ENCODE results near the gene FMN1. TPM values are rescaled to one million over a fixed set of nuclear protein-coding genes. Genes with fewer than 3 reads are reported as not detected.

Gene FMN1
- total and polyA plus RNA-seq, 10 of the 15 experiments (the other 5 are each of a cell fraction or from before 2014, with no cell fraction given): 0.05 to 0.16 (median 0.08) TPM; not detected in 4

DNA sequence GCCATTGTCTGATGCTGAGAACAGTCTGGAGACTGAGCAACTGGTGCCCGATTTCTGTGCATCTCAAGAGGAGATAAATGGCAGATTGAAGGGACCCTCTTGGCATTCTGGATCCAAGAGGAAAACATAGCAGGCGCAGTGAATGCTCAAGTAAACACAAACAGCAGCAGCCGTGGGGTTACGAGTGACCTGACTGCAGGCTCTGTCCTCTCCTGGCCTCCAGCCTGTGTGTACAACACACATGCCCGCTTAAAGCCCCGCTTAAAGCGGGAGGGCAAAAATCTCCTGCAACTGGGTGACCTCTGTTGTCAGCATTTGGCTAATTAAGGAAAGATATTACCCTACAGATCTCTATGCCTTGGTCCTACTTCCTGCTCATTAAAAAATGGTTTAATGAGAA is 356.2 kb downstream of the FMN1 start:
- H3K9ac ChIP-seq (ENCODE audit: control insufficient read depth, insufficient read depth, low read length): no peak overlapping the region
- no peaks in the 10 kb centered on the region for H3K79me2 ChIP-seq (ENCODE audit: control insufficient read depth, insufficient read depth, low read length)
- intact Hi-C loops (cut with micrococcal nuclease; ENCODE audit: unreplicated experiment) (no loop called here), in situ Hi-C loops (cut with MboI) (no loop called here)
- no peaks in the 10 kb centered on the region for H3K36me3 ChIP-seq (ENCODE audit: control insufficient read depth in 2 of 2, insufficient read depth in 2 of 2, low read length in 1 of 2)
- no peaks in the 10 kb centered on the region for H4K20me1 ChIP-seq (ENCODE audit: control insufficient read depth, insufficient read depth)
- RAD21 ChIA-PET (ENCODE audit: unreplicated experiment): no interaction called here
- H3K4me1 ChIP-seq (ENCODE audit: control insufficient read depth, insufficient read depth, low read length): peaks cover 6% of the 10 kb centered on the region; the same call in 1 of the 2 replicates
- SMC1A ChIA-PET (ENCODE audit: uncharacterized antibody, unreplicated experiment): no interaction called here
- H2AFZ ChIP-seq (ENCODE audit: control insufficient read depth, low read depth, low read length): no peak overlapping the region
- peaks cover 2 to 3% of the 10 kb centered on the region in 2 experiments; a peak in 1 of 4 replicates for H3K27me3 ChIP-seq (replicated peaks in 1 of 2; ENCODE audit: control insufficient read depth in 2 of 2, insufficient read depth in 2 of 2, low read length in 1 of 2)
- DNase-seq (ENCODE audit: low read depth, low spot score): no peak
- TF ChIP-seq, protein P1, sequence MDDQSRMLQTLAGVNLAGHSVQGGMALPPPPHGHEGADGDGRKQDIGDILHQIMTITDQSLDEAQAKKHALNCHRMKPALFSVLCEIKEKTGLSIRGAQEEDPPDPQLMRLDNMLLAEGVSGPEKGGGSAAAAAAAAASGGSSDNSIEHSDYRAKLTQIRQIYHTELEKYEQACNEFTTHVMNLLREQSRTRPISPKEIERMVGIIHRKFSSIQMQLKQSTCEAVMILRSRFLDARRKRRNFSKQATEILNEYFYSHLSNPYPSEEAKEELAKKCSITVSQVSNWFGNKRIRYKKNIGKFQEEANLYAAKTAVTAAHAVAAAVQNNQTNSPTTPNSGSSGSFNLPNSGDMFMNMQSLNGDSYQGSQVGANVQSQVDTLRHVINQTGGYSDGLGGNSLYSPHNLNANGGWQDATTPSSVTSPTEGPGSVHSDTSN (IDR thresholded peaks at IDR 0.05; ENCODE audit: insufficient replicate concordance, low read depth, low read length): no peak
- no peak for TF ChIP-seq EED (IDR thresholded peaks at IDR 0.05; ENCODE audit: low read depth)
- no peak for TF ChIP-seq MYC (IDR thresholded peaks at IDR 0.05; ENCODE audit: insufficient read depth, insufficient read length, insufficient replicate concordance, low read length, severe bottlenecking)
- TF ChIP-seq, protein P2, sequence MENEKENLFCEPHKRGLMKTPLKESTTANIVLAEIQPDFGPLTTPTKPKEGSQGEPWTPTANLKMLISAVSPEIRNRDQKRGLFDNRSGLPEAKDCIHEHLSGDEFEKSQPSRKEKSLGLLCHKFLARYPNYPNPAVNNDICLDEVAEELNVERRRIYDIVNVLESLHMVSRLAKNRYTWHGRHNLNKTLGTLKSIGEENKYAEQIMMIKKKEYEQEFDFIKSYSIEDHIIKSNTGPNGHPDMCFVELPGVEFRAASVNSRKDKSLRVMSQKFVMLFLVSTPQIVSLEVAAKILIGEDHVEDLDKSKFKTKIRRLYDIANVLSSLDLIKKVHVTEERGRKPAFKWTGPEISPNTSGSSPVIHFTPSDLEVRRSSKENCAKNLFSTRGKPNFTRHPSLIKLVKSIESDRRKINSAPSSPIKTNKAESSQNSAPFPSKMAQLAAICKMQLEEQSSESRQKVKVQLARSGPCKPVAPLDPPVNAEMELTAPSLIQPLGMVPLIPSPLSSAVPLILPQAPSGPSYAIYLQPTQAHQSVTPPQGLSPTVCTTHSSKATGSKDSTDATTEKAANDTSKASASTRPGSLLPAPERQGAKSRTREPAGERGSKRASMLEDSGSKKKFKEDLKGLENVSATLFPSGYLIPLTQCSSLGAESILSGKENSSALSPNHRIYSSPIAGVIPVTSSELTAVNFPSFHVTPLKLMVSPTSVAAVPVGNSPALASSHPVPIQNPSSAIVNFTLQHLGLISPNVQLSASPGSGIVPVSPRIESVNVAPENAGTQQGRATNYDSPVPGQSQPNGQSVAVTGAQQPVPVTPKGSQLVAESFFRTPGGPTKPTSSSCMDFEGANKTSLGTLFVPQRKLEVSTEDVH (IDR thresholded peaks at IDR 0.05; ENCODE audit: low read depth, partially characterized antibody): no peak
- no peak for TF ChIP-seq HDAC2 (IDR thresholded peaks at IDR 0.05)
- no peak for TF ChIP-seq JUNB (IDR thresholded peaks at IDR 0.05)
- no peak for TF ChIP-seq NFYB (IDR thresholded peaks at IDR 0.05; ENCODE audit: insufficient read depth, low read depth, low read length)
- TF ChIP-seq, protein P3, sequence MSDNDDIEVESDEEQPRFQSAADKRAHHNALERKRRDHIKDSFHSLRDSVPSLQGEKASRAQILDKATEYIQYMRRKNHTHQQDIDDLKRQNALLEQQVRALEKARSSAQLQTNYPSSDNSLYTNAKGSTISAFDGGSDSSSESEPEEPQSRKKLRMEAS (IDR thresholded peaks at IDR 0.05; ENCODE audit: low read depth, low read length): no peak
- TF ChIP-seq, protein P4, sequence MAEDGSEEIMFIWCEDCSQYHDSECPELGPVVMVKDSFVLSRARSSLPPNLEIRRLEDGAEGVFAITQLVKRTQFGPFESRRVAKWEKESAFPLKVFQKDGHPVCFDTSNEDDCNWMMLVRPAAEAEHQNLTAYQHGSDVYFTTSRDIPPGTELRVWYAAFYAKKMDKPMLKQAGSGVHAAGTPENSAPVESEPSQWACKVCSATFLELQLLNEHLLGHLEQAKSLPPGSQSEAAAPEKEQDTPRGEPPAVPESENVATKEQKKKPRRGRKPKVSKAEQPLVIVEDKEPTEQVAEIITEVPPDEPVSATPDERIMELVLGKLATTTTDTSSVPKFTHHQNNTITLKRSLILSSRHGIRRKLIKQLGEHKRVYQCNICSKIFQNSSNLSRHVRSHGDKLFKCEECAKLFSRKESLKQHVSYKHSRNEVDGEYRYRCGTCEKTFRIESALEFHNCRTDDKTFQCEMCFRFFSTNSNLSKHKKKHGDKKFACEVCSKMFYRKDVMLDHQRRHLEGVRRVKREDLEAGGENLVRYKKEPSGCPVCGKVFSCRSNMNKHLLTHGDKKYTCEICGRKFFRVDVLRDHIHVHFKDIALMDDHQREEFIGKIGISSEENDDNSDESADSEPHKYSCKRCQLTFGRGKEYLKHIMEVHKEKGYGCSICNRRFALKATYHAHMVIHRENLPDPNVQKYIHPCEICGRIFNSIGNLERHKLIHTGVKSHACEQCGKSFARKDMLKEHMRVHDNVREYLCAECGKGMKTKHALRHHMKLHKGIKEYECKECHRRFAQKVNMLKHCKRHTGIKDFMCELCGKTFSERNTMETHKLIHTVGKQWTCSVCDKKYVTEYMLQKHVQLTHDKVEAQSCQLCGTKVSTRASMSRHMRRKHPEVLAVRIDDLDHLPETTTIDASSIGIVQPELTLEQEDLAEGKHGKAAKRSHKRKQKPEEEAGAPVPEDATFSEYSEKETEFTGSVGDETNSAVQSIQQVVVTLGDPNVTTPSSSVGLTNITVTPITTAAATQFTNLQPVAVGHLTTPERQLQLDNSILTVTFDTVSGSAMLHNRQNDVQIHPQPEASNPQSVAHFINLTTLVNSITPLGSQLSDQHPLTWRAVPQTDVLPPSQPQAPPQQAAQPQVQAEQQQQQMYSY (CRISPR knock-in tag; IDR thresholded peaks at IDR 0.05): no peak
- TF ChIP-seq, protein P5, sequence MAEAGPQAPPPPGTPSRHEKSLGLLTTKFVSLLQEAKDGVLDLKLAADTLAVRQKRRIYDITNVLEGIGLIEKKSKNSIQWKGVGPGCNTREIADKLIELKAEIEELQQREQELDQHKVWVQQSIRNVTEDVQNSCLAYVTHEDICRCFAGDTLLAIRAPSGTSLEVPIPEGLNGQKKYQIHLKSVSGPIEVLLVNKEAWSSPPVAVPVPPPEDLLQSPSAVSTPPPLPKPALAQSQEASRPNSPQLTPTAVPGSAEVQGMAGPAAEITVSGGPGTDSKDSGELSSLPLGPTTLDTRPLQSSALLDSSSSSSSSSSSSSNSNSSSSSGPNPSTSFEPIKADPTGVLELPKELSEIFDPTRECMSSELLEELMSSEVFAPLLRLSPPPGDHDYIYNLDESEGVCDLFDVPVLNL (IDR thresholded peaks at IDR 0.05; ENCODE audit: low read depth, low read length): no peak
- no TSS peak for BruUV-seq (replicated peaks)
- FAIRE-seq: no peak
- CTCF ChIA-PET: no interaction called here
- POLR2A ChIA-PET: no interaction called here
- no peaks in the 10 kb centered on the region for H3K9me3 ChIP-seq (replicated peaks; ENCODE audit: control insufficient read depth, insufficient read depth, low read length)
- H3K4me3 ChIP-seq: no peak overlapping the region
- H3K4me2 ChIP-seq (ENCODE audit: control insufficient read depth, insufficient read depth): no peak overlapping the region
- no peak for ATAC-seq
- WGBS (ENCODE audit: insufficient coverage, insufficient replicate concordance, low lambda C conversion rate, missing lambda C conversion rate): 62% methylated on average over 7 of the region's 7 CpGs
- H3K27ac ChIP-seq (ENCODE audit: control insufficient read depth, insufficient read depth): no peak overlapping the region

Measured in GM12878 (cell line).